ENCODE data around the gene ZNF469.

ZNF469 gene

GRCh38 chr16:88411951-88412576 is 29.3 kb downstream of the ZNF469 start:
- DNase-seq = no peak

- DNase-seq = no peak
Observed at GRCh38 chr16:88412766-88413165, 30.0 kb downstream of the ZNF469 start.

DNA sequence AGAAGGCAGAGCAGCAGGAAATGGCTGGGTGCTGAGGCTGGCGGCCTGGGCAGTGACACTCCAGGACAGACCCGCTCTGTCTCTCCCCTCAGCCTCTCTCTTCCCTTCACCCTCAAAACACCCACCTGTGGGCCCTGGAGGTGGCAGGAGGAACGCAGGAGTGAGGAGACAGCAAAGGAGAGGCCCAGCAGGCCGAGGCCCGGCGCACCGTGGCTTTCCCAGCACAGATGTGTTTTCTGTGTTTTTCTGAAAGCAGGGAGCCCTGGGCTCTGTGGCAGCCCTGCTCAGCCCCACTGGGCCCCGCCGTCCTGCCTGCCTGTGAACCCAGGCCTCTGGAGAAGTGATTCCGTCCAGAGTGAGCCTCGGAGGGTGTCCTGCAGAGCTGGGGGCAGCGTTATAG is 30.5 kb downstream of the ZNF469 start:
- no peak for DNase-seq

DNA sequence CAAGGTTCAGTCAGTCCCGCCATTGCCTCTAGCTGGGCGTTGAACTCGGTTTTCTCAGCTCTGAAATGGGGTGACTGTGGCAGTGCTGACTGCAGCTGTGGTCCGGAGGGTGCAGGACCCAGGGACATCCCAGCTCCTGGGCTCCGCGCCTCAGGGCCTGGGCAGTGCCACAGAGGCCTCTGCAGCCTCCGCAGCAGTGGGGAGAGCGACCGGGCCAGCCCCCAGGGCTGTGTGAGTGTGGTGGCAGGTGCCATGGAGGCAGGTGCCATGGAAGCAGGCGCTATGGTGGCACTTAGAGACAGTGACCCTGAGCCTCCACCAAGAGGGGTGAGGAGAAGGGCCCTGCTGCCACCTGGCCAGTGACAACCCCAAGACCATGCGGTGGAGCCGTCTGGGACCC is 30.9 kb downstream of the ZNF469 start:
- DNase-seq = no peak

DNA sequence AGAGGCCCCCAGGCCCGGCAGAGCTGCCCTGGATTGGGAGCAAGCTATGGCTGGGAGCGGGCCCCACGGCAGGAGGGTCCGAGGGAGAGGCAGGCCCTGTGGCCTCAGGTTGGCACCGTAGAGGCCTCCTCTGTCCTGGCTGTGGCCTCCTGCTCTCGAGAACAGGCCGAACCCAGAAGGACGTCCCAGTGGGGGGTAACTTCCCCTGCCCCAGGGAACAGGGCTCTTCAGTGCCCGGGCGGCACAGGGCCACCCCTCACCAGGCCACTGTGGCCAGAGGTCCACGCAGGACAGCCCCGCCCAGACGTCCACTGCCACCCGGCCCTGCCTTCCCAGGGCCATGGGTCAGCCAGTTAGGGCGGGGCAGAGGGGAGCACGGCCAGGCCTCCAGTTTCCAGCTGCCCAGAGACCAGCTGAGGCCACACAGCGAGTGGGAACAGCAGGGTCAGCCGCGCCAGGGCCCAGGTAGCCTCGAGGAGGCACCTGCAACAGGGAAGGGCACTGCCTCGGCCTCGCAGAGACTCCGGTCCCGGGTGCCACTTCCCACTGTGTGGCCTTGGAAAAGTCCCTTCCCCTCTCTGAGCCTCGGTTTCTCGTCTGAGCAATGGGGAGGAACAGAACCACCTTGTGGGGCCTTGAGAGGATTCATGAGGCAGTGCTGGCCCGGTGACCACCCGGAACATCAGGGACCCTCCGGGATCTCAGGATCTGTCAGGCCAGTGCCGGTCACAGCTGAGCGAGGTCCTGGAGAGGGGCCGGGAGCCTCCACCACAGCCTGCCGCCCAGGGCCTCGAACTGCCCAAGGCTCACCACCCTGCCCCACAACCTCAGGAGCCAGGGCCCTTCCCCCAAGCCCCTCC is 32.0 kb downstream of the ZNF469 start:
- no peak for DNase-seq

DNA sequence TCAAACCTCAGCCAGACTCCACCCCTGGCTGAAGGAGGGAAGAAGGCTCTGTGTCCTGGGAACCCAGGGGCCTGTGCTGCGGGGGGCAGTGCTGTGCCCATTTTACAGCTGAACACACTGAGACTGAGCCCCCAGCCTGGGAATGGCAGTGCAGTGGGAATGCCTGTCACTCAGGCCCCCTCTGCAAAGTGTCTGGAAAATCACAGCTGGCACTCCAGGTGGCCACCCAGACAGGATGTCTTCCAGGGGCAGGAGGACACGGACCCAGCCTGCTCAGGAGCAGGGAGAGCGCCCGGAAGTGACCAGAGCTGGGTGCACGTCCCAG is 32.6 kb downstream of the ZNF469 start:
- no peak for DNase-seq

DNA sequence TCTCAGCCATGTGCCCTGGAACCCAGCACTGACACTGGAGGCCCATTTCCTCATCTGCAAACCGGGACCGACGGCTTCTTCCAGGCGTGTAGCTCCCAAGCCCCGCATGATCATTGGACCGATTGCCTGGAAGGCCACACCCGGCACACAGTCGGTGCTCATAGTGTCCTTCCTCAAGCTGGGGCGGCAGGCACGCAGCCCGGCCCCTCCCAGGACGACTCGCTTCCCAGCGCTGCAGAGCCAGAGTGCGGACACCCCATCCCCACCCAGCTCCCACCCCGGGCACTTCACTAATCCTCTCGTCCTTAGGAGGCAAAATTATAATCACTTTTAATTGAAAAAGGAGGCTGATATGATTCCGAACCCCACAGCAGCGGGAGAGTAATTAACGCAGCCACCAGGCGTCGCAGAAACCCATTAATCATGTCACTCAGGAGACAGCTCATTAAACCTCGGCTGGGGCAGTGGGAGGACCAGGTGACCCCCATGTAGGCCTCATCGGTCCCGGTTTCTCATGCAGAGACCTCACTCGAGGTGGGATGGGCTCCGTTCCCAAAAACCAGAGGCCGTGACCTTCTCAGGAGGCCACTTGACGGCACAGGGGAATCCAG is 33.1 kb downstream of the ZNF469 start:
- no peak for DNase-seq

DNA sequence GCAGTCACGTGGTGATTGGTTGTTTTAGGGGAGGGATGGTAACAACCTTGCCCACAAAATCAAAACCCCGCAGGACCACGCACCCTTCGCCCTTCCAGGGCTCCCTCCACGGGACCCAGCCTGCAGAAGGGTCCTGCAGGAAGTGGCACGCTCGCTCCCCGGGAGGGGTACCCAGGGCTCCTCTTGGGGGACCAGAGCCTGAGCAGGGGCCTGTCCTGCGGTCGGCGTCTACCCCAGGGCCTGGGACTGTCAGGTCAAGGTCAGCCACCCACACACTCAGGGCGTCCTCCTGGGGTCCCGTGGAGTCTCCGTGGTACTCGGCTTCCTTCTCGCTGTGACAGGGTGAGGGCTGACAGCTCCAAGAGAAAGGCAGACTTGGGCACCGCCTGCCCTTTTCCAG is 33.9 kb downstream of the ZNF469 start:
- DNase-seq = no peak

GRCh38 chr16:88417684-88418476 is 35.1 kb downstream of the ZNF469 start:
- DNase-seq = no peak

DNA sequence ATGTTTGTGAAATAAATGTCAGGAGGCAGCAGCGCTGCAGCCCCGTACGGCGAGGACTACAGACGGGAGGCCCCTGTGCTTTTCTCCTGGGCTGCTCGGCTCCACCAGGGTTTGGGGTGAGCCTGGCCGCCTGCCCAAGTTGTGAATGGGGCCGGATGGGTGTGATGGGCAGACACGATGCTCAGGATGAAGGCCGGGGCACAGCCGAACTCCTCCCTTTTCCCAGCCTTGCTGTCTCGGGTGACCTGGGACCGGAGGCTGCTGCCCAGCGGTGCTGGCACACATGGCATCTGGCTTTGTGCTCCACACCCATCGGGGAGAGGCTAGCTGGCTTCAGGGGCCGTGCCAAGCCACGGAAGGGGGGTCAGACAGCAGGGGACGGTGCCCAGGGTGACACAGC is 36.1 kb downstream of the ZNF469 start:
- no peak for DNase-seq

DNA sequence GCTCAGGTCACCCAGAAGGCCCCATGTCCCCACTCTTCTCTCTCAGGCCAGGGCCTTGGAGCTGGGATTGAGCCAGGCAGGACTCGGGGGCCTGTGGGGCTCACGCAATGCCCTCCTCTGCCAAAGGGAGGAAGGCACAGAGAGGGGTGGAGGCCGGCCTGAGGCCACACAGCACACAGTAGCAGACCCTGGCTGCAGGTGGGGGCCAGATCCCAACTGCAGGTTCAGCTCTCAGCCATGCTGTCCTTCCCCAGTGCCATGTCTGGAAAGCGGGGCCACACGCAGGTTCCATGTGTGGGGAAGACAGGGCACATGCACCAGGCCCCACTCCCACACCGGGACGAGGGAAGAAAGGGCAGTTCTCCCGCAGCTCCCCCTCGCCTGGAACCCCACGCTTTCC is 37.0 kb downstream of the ZNF469 start:
- DNase-seq = no peak

DNA sequence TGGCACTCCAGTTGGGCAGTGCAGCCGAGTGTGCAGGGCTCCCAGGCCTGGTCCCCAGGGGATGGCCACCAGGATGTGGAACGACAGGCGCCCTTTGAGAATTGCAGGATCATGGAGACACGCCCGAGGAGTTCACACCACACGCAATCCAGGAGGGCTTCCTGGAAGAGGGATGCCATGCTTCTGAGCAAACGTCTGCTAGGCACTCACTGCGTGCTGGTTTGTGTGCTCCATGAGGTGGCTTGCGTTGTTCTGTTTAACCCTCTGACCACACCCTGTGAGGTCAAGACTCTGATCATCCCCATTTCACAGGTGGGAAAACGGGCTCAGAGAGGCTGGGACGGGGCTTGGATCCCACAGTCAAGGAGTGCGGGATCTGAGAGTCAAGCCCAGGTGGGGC is 37.7 kb downstream of the ZNF469 start:
- DNase-seq = no peak

- no peak for DNase-seq
Observed at GRCh38 chr16:88421301-88421700, 38.5 kb downstream of the ZNF469 start.

DNA sequence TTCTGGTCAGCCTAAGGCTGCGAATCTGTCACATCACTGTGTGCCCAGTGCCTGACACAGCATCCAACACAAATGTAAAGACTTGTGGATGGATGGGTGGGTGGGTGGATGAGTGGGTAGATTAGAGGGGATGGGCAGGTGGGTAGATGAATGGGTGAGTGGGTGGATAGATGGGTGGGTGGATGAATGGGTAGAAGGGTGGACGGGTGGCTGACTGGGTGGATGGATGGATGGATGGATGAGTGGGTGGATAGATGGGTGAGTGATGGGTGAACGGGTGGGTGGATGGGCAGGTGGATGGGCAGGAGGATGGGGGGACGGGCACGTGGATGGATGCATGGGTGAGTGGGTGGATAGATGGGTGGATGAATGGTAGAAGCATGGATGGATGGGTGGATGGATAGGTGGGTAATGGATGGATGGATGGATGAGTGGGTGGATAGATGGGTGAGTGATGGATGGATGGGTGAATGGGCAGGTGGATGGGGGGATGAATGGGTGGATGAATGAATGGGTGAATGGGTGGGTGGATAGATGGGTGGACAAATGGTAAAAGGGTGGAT is 39.2 kb downstream of the ZNF469 start:
- no peak for DNase-seq

GRCh38 chr16:88422733-88423447 is 40.1 kb downstream of the ZNF469 start:
- DNase-seq = no peak

DNA sequence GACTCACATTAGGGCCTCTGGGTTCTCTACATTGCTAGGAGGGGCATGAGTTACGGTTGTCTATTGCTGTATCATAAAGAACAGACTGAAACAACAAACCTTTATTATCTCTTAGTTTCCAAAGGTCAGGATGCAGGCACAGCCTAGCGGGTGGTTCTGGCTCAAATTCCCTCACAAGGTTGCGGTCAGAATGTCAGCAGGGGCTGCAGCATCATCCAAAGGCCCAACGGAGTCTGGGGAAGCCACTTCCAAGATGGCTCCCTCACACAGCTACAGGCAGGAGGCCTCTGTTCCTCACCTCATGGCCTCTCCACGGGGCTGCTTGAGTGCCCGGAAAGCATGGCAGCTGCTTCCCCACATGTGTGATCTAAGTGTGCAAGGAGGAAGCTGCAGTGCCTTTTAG is 40.7 kb downstream of the ZNF469 start:
- DNase-seq = no peak

DNA sequence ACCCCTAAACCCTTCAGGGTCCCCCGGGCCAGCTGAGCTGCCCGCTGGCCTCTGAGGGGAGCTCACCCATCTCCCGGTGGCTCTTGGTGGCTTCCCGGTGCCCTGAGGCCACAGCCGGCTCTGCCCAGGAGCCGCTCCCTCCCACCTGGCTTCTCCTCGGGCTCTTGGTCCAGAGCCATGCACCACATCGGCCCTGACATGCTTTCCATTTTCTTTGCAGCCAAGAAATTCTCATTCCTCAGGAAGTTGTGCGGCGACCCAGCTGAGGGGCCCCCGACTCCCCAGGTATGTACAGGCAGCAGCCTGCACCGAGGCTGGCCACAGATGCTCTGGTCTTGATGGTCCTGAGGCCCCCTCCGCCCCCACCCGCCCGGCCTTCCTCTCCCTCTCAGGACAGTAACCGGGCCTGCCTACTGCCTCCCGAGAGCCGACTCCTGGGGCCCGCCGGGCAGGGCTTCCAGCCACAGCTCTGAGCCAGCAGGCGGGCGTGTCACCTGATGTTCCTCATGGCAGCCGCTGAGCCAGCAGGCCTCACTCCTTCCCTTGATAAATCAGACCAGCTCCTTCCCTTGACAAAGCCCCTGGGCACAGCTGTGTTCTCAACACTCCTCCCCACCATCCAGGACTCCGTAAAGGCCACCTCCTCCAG is 42.0 kb downstream of the ZNF469 start:
- no peak for DNase-seq

- DNase-seq = no peak
Observed at GRCh38 chr16:88426018-88426417, 43.3 kb downstream of the ZNF469 start.

DNA sequence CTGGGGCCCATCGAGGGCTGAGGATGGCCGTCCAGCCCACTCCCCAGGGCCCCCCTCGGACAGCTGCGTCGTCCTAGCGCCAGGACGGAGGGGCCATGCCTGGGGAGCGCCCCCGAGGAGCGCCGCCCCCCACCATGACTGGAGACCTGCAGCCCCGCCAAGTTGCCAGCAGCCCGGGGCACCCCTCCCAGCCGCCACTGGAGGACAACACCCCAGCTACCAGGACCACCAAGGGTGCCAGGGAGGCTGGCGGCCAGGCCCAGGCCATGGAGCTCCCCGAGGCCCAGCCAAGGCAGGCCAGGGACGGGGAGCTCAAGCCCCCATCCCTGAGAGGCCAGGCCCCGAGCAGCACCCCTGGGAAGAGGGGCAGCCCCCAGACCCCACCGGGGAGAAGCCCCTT is 44.6 kb downstream of the ZNF469 start:
- DNase-seq = no peak

- no peak for DNase-seq
Observed at GRCh38 chr16:88428156-88428555, 45.4 kb downstream of the ZNF469 start.

DNA sequence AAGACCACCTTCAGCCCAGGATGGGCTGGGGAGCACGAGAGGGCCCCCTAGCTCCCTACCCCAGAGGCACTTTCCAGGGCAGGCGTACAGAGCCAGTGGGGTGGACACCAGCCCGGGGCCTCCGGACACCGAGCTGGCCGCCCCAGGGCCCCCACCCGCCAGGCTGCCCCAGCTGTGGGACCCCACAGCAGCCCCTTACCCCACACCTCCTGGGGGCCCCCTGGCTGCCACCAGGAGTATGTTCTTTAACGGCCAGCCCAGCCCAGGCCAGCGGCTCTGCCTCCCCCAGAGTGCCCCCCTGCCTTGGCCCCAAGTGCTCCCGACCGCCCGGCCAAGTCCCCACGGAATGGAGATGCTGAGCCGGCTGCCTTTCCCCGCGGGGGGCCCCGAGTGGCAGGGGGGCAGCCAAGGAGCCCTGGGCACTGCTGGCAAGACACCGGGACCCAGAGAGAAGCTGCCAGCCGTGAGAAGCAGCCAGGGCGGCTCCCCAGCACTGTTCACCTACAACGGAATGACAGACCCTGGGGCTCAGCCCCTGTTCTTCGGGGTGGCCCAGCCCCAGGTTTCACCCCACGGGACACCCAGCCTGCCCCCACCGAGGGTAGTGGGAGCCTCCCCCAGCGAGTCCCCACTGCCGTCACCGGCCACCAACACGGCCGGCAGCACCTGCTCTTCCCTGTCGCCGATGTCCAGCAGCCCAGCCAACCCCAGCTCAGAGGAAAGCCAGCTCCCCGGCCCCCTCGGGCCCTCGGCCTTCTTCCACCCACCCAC is 46.0 kb downstream of the ZNF469 start:
- DNase-seq = no peak
